HS-27A (cell line): Measurements from ENCODE around the gene CCDC8.
A peak's percentile ranks its signal among the peaks of the same experiment; 100 is the strongest.
"Not testable (repeated sequence)": the region's sequence is repeated elsewhere in the genome, so short reads cannot be mapped to it uniquely, and the experiment has no call there.

ENCODE experiments used
- DNase-seq: peaks from one replicate; pipeline ENCODE4 v3.0.0-alpha.2; 2012; ENCODE audit warnings: low read depth, missing footprints

The CCDC8 gene

GRCh38 chr19:46383171-46383815 is 30.1 kb downstream of the CCDC8 start:
- no peak for DNase-seq

DNA sequence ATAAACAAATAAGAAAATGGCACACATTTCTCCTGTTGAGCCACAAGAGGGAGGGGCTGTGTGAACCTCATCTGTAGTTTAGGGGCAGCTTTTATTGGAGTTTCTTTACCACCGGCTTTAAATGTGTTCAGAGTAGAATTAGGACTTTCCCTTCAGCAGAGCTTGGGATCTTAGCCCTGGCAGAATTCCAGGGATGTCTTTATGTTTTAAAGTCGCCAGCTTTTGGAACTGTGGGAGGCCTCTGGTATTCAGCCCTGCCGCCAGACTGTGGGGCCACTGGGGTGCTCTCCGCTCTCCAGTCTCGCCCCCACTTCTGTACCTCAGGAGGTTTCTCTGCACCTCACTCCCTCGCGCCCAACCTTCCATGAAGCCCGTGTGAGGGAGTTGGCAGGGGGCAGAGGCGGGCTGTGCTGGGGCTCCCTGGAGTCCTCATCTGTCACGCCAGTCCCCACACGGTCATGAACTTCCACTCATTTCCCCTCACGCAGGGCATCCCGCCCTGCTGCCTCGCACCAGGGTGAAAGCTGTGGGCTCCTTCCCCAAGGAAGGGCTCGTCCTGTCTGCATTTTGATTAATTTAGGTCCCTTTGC is 31.5 kb downstream of the CCDC8 start:
- no peak for DNase-seq

DNA sequence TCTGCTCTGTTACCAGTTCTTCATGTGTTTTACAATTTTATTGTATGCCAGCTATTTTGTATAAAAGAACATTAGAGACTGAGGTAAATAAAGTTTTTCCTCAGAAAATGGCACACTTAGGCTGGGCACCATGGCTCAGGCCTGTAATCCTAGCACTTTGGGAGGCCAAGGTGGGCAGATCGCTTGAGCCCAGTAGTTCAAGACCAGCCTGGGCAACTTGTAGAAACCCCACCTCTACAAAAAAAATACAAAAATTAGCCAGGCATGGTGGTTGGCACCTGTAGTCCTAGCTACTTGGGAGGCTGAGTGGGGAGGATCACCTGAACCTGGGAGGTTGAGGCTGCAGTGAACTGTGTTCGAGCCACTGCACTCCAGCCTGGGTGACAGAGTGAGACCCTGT is 32.0 kb downstream of the CCDC8 start:
- no peak for DNase-seq

DNA sequence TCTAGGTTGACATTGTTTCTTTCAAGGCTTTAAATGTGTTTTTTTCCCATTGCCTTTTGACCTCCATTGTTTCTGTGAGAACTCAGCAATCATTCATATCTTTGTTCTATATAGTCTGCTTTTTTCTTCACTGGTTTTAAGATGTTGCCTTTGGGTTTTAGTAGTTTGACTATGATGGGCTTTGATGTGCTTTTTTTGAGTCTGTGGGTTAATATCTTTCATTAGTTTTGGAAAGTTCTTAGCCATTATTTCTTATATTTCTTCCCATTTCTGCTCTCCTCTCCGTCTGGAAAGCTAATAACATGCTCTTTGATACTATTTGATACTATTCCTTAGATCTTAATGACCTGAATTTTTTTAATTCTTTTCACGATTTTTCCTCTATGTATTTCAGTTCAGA is 32.7 kb downstream of the CCDC8 start:
- no peak for DNase-seq

DNA sequence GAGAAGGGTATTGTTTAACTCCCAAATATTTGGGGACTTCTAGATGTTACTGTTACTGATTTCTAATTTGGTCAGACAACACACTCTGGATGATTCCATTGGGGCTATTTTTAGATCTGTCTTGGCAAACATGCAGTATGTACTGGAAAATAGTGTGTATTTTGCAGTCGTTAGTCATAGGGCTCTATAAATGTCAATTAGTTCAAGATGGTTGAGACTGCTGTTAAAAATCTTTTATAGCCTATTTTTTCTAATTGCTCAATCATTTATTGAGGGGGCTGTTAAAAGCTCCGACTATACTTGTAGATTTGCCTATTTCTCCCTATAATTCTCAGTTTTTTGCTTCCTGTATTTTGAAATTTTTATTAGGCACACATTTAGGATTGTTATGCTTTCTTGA is 35.1 kb downstream of the CCDC8 start:
- DNase-seq = no peak

- no peak for DNase-seq
These were observed 36.9 kb downstream of the CCDC8 start for GRCh38 chr19:46376241-46377153.

GRCh38 chr19:46375476-46376067 is 37.8 kb downstream of the CCDC8 start:
- not testable (repeated sequence) for DNase-seq

GRCh38 chr19:46374536-46375475 is 38.6 kb downstream of the CCDC8 start:
- DNase-seq = no peak

DNA sequence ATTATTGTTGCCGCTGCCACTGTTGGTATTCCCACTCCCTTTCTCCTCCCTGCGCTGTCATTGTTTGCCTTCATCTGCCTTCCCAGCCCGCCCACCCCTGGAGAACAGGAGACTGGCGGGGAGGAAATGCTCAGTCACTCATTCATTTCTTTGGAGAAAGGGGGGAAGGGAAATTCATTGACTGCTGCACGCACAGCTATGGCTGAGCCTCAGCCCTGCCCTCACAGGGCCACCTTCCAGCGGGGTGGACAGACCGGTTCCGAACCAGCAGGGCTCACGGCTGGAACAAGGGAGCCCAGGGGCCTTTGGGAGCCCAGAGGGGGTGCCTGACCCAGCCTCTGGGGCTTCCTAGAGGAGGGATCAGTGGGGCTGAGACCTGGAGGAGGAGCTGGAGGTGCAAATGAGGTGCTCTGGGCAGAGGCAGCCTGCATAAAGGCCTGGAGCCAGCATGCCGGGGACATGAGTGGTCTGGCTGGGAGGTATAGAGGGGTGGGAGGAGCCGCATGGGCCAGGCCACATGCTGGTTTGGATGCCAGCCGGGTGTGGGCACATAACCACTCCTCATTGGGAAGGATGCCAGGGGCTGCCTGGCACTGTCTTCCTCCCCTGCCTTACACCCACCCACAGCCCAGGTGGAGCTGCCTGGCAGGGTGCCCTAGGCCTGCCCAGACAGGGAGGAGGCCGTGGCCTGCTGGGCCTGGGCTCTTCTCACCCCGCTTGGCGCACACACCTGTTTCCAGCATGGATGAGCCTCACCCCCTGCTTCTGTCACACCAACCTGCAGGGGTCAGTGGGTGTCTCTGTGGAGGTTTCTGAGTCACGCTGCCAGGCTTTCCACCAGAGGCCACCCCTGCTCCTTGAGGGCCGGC is 39.6 kb downstream of the CCDC8 start:
- peak; percentile 83 for DNase-seq

DNA sequence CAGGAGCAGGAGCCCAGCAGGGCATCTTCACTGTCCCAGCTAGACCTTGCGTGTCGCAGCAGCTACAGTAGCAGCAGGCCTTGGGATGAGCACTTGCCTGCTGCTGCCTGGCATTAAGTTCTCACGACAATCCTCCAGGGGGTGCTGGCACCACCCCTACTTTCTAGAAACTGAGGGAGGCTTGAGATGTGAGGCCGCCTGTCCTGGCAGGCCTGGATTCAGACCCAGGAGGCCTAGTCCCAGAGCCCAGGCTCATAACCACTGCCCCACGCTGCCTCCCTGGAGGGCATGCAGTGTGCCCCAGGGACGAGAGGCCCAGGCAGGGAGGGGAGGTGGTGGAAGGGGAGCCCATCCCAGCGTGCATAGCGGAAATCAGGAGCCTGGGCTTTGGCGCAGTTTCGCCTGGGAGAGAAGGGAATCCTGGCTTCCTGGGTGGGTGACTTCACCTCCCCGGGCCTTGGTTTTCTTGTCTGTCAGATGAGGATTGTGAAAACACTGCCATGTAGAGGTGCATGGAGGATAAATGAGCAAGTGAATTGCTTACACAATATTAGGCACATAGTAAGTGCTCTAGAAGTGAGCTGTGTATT is 40.4 kb downstream of the CCDC8 start:
- no peak for DNase-seq

- no peak for DNase-seq
These were observed 41.9 kb downstream of the CCDC8 start for GRCh38 chr19:46371371-46371901.

DNA sequence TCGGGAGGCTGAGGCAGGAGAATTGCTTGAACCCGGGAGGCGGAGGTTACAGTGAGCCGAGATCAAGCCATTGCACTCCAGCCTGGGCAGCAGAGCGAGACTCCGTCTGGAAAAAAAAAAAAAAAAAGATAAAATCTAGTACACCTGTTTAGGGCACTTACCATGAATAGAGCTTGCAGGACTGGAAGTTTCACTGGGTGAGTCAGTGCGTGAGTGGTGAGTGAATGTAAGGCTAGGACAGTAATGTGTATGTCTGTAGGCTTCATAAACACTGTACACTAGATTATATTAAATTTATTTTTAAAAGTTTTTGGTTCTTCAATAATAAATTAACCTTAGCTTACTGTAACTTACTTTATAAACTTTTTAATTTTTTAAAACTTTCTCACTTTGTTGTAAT is 43.5 kb downstream of the CCDC8 start:
- DNase-seq = no peak

- DNase-seq = no peak
These were observed 45.2 kb downstream of the CCDC8 start for GRCh38 chr19:46368116-46368515.

DNA sequence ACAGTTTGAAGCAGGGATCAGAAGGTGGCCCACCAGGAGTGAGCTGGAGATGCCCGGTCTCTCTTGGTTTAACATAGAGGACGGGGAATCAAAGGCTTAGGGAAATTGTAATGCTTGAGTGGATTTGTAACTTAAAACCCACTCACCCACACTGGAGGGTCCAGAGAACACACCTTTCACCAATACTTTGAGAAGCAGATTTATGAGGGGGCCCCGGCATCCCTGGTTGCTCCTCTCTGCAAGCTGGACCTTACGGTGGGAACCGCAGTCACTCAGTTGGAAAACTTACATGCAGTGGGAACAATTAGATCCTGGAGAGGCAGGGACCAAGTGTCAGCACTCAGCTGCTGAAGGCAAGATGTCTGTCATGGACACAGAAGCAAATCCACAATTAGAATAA is 45.9 kb downstream of the CCDC8 start:
- no peak for DNase-seq

GRCh38 chr19:46366620-46367292 is 46.6 kb downstream of the CCDC8 start:
- no peak for DNase-seq

GRCh38 chr19:46365561-46365960 is 47.8 kb downstream of the CCDC8 start:
- DNase-seq = no peak

- DNase-seq = no peak
These were observed 49.0 kb downstream of the CCDC8 start for GRCh38 chr19:46364359-46364758.

DNA sequence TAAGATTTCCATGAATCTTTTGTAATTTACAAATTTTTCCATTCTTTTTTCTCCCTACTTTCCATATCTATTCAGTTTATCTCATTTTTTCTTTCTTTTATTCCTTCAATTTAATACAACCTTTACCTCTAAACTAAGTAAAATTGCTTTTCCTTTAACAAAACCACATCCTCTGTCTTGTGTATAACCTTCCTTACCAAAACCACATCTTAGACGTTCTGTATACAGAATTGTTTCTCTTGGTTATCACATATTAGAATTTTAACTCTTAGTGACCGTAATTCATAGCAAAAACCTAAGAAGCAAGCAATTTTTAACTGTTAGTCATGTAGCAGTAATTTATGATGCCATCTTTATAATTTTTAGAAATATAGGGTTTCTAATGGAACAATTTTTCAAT is 51.4 kb downstream of the CCDC8 start:
- no peak for DNase-seq
